ENCODE results near the gene NADSYN1.

NADSYN1 gene

GRCh38 chr11:71435278-71435951 is 17.6 kb upstream of the NADSYN1 start:
- no peak overlapping the region for H3K27ac ChIP-seq
- no peak for TF ChIP-seq CTCF (conservative IDR thresholded peaks at IDR 0.05)

GRCh38 chr11:71436861-71437260 is 16.1 kb upstream of the NADSYN1 start:
- no peak for TF ChIP-seq CTCF (conservative IDR thresholded peaks at IDR 0.05)
- H3K27ac ChIP-seq = no peak overlapping the region

DNA sequence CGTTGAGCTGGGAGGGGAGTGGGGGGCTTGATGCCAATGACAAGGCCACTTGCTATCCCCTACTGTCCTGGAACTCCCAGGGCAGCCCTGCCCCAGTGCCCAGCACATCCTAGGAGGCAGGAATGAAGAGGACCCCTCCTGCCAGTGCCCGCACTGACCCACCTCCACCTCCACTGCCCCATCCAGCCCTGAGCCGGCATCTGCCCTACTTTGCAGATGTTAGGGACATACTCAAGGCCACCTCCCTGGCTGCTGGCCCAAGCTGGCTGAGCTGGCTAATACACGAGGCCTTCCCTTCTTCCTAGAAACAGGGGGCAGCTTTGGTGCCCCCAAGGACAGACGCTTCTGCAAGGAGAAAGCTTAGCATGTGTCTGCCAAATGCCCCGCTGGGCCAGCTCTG is 15.6 kb upstream of the NADSYN1 start:
- no peak overlapping the region for H3K27ac ChIP-seq
- TF ChIP-seq CTCF (conservative IDR thresholded peaks at IDR 0.05) = no peak

GRCh38 chr11:71437879-71438278 is 15.1 kb upstream of the NADSYN1 start:
- TF ChIP-seq CTCF (conservative IDR thresholded peaks at IDR 0.05) = no peak
- H3K27ac ChIP-seq = no peak overlapping the region

- H3K27ac ChIP-seq = no peak overlapping the region
- no peak for TF ChIP-seq CTCF (conservative IDR thresholded peaks at IDR 0.05)
Measured at GRCh38 chr11:71438650-71439049, 14.4 kb upstream of the NADSYN1 start.

GRCh38 chr11:71440021-71440755 is 12.8 kb upstream of the NADSYN1 start:
- TF ChIP-seq CTCF (conservative IDR thresholded peaks at IDR 0.05) = no peak
- H3K27ac ChIP-seq = no peak overlapping the region

DNA sequence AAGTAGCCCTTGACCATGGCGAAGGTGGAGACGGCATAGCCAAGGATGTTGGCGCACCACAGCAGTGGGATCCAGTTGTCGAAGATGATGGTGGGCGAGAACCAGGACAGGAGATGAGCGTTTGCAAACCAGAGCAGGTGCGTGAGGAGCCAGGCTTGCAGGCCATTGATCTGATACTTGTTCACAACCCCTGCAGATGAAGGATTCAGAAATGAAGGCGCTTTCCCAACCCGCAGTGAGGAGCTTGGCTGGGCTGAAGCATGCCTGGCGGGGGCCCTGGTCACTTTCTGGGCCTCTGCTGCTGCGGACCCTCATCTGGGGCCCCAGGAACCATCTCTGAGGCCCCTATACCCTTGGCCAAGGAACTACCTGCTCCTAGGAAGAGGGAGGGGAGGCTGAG is 11.8 kb upstream of the NADSYN1 start:
- no peak overlapping the region for H3K27ac ChIP-seq
- TF ChIP-seq CTCF (conservative IDR thresholded peaks at IDR 0.05) = no peak
